Measurements from ENCODE around the gene PDCD1. TPM values are rescaled to one million over a fixed set of nuclear protein-coding genes. Genes with fewer than 3 reads are reported as not detected.
"Not testable (repeated sequence)": the region's sequence is repeated elsewhere in the genome, so short reads cannot be mapped to it uniquely, and the experiment has no call there.

PDCD1 gene
- total RNA-seq, 3 donors from 2014 or later (not counting 1 experiment from before 2014, with no cell fraction given): 0.45 TPM; not detected in 2

DNA sequence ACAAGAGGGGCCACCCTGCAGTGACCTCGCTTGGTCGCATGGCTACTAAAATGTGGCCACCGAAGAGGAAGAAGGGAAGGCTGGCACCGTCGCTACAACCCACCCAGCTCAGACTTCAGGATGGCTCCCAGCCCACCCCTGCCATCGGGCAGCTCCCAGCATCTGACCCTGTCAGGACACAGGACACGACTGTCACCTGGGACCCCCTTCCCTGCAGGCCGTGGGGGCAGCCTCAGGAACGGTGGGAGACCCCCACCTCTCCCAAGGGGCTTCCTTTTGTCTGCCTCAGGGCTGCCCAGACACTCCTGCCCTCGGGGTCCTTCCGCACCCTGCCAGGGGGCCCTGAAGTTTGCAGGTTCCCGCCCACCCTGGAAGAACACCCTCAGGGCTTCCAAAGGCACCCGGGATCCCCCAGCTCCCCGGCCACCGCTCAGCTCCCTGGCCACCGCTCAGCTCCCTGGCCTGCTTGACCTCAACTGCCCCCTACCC lies 18.5 kb upstream of the PDCD1 start:
- Histone ChIP-seq H3K4me3 (ENCODE audit: low read length) (no peak overlapping the region), H3K9me3 (ENCODE audit: control insufficient read depth, insufficient read depth, low read length) (no peaks in the 10 kb centered on the region), H3K36me3 (ENCODE audit: control insufficient read depth, insufficient read depth, low read length) (no peaks in the 10 kb centered on the region), H3K27ac (ENCODE audit: low read length) (no peak overlapping the region), H3K27me3 (ENCODE audit: control insufficient read depth, insufficient read depth, low read length) (no peaks in the 10 kb centered on the region), H3K4me1 (ENCODE audit: control insufficient read depth, insufficient read depth, low read length) (peaks cover 40% of the 10 kb centered on the region)
- no peak for ATAC-seq
- Mint-ChIP-seq H3K4me1 (peaks cover 18 to 35% of the 10 kb centered on the region in 2 donors), H3K27ac (no peak overlapping the region), H3K9me3 (no peaks in the 10 kb centered on the region), H3K4me3 (no peak overlapping the region), H3K36me3 (no peaks in the 10 kb centered on the region), H3K27me3 (ENCODE audit: low read depth in 2 of 2) (no peaks in the 10 kb centered on the region)
- intact Hi-C loops (cut with micrococcal nuclease): loop anchor here (5.0 to 10.0 kb wide), 2 partner anchors 75 to 192 kb away; partner anchors contain the start of gene DTYMK
- WGBS (ENCODE audit: insufficient coverage): 81% methylated on average over 16 of the region's 16 CpGs
- no peak for DNase-seq
- TF ChIP-seq, protein P1, sequence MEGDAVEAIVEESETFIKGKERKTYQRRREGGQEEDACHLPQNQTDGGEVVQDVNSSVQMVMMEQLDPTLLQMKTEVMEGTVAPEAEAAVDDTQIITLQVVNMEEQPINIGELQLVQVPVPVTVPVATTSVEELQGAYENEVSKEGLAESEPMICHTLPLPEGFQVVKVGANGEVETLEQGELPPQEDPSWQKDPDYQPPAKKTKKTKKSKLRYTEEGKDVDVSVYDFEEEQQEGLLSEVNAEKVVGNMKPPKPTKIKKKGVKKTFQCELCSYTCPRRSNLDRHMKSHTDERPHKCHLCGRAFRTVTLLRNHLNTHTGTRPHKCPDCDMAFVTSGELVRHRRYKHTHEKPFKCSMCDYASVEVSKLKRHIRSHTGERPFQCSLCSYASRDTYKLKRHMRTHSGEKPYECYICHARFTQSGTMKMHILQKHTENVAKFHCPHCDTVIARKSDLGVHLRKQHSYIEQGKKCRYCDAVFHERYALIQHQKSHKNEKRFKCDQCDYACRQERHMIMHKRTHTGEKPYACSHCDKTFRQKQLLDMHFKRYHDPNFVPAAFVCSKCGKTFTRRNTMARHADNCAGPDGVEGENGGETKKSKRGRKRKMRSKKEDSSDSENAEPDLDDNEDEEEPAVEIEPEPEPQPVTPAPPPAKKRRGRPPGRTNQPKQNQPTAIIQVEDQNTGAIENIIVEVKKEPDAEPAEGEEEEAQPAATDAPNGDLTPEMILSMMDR (IDR thresholded peaks at IDR 0.05): no peak

DNA sequence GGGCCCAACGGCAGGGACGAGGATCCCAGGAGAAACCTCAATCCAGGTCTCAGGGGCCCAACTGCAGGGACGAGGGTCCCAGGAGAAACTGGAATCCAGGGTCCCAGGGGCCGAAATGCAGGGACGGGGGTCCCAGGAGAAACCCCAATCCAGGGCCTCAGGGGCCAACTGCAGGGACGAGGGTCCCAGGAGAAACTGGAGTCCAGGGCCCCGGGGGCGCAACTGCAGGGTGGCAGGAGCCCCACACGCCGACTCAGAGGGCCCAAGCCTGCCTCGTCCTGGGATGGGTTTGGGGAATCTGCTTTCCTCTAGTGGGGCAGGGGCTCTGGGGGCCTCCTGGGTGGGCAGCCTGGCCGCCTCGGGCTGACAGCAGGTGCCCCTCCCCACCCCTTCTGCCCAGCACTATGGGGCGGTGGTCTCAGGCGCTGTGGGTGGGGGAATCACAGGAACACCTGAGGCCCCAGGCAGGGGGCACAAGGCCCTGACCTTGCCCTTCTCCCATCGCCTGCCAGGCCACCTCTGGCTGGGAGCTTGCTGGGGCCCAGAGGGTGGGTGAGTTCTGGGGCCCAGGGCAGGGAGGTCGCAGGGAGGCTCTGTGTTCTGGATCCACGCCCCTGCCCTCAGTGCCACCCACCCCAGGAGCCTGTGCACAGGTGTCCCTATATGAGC lies 18.0 kb upstream of the PDCD1 start:
- no peak overlapping the region for H3K4me3 ChIP-seq (ENCODE audit: low read length)
- Mint-ChIP-seq H3K27me3 (ENCODE audit: low read depth in 2 of 2) (no peaks in the 10 kb centered on the region), H3K4me3 (no peak overlapping the region), H3K36me3 (no peaks in the 10 kb centered on the region), H3K9me3 (no peaks in the 10 kb centered on the region), H3K27ac (no peak overlapping the region), H3K4me1 (peaks cover 16 to 35% of the 10 kb centered on the region in 2 donors)
- ATAC-seq (no peak), DNase-seq (no peak)
- H3K4me1 ChIP-seq (ENCODE audit: control insufficient read depth, insufficient read depth, low read length): peaks cover 40% of the 10 kb centered on the region
- no peaks in the 10 kb centered on the region for H3K27me3 ChIP-seq (ENCODE audit: control insufficient read depth, insufficient read depth, low read length)
- TF ChIP-seq, protein P1 (IDR thresholded peaks at IDR 0.05): no peak
- H3K9me3 ChIP-seq (ENCODE audit: control insufficient read depth, insufficient read depth, low read length): no peaks in the 10 kb centered on the region
- no peaks in the 10 kb centered on the region for H3K36me3 ChIP-seq (ENCODE audit: control insufficient read depth, insufficient read depth, low read length)
- H3K27ac ChIP-seq (ENCODE audit: low read length): no peak overlapping the region
- intact Hi-C loops (cut with micrococcal nuclease): loop anchor here (5.0 to 10.0 kb wide), 2 partner anchors 74 to 192 kb away; partner anchors contain the start of gene DTYMK
- WGBS (ENCODE audit: insufficient coverage): 89% methylated on average over 16 of the region's 18 CpGs

DNA sequence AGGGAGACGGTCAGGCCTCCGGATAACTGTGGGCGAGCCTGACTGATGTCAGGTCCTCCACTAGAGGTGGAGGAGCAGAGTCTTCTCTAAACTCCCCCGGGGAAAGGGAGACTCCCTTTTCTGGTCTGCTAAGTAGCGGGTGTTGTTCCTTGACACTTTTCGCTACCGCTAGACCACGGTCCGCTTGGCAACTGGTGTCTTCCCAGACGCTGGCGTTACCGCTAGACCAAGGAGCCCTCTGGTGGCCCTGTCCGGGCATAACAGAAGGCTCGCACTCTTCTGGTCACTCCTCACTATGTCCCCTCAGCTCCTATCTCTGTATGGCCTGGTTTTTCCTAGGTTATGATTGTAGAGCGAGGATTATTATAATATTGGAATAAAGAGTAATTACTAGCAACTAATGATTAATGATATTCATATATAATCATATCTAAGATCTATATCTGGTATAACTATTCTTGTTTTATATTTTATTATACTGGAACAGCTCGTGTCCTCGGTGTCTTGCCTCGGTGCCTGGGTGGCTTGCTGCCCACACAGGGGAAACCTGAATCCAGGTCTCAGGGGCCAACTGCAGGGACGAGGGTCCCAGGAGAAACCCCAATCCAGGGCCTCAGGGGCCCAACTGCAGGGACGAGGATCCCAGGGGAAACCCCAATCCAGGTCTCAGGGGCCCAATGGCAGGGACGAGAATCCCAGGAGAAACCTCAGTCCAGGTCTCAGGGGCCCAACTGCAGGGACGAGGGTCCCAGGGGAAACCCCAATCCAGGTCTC lies 17.2 kb upstream of the PDCD1 start:
- intact Hi-C loops (cut with micrococcal nuclease): loop anchor here (5.0 to 10.0 kb wide), 2 partner anchors 74 to 191 kb away; partner anchors contain the start of gene DTYMK
- not testable (repeated sequence) for H3K36me3 ChIP-seq (ENCODE audit: control insufficient read depth, insufficient read depth, low read length); H3K27ac Mint-ChIP-seq; H3K4me3 ChIP-seq (ENCODE audit: low read length); H3K27me3 ChIP-seq (ENCODE audit: control insufficient read depth, insufficient read depth, low read length); H3K9me3 Mint-ChIP-seq; H3K27ac ChIP-seq (ENCODE audit: low read length); ATAC-seq; DNase-seq; H3K9me3 ChIP-seq (ENCODE audit: control insufficient read depth, insufficient read depth, low read length); H3K27me3 Mint-ChIP-seq (ENCODE audit: low read depth in 2 of 2); H3K4me3 Mint-ChIP-seq; H3K36me3 Mint-ChIP-seq
- WGBS (ENCODE audit: insufficient coverage): 85% methylated on average over 10 of the region's 22 CpGs
- TF ChIP-seq, protein P1 (IDR thresholded peaks at IDR 0.05): peak; percentile 43
- peaks cover 40% of the 10 kb centered on the region for H3K4me1 ChIP-seq (ENCODE audit: control insufficient read depth, insufficient read depth, low read length)
- H3K4me1 Mint-ChIP-seq: peaks cover 15 to 35% of the 10 kb centered on the region in 2 donors
